ENCODE measurements around the gene MYRF. TPM values are rescaled to one million over a fixed set of nuclear protein-coding genes. Genes with fewer than 3 reads are reported as not detected.

The MYRF gene
- total RNA-seq, 1 donor from 2014 or later: 1.9 TPM

- Histone ChIP-seq H3K27ac (no peak overlapping the region), H3K79me2 (ENCODE audit: low read depth) (no peaks in the 10 kb centered on the region), H3K4me1 (peaks cover 27% of the 10 kb centered on the region), H4K20me1 (ENCODE audit: low read depth) (no peaks in the 10 kb centered on the region), H3K9ac (no peak overlapping the region), H3K4me3 (no peak overlapping the region), H3F3A (ENCODE audit: low read depth) (peaks cover 10% of the 10 kb centered on the region), H3K4me2 (no peak overlapping the region), H3K27me3 (no peaks in the 10 kb centered on the region), H3K36me3 (no peaks in the 10 kb centered on the region), H3K9me3 (ENCODE audit: low read depth) (no peaks in the 10 kb centered on the region), H2AFZ (replicated peaks) (no peak overlapping the region)
- H3K27me3 Mint-ChIP-seq (ENCODE audit: insufficient read depth, low read depth): peaks cover 4% of the 10 kb centered on the region
- peaks cover 2% of the 10 kb centered on the region for H3K36me3 Mint-ChIP-seq
- H3K4me3 Mint-ChIP-seq: no peak overlapping the region
- no peak for DNase-seq (ENCODE audit: low spot score)
- TF ChIP-seq CTCF (IDR thresholded peaks at IDR 0.05) (no peak), EZH2phosphoT487 (IDR thresholded peaks at IDR 0.05) (no peak), EZH2 (IDR thresholded peaks at IDR 0.05) (no peak)
- no peak overlapping the region for H3K27ac Mint-ChIP-seq
- H3K9me3 Mint-ChIP-seq: no peaks in the 10 kb centered on the region
- peaks cover 35% of the 10 kb centered on the region for H3K4me1 Mint-ChIP-seq
These were observed 31.8 kb upstream of the MYRF start for GRCh38 chr11:61720597-61720996.

DNA sequence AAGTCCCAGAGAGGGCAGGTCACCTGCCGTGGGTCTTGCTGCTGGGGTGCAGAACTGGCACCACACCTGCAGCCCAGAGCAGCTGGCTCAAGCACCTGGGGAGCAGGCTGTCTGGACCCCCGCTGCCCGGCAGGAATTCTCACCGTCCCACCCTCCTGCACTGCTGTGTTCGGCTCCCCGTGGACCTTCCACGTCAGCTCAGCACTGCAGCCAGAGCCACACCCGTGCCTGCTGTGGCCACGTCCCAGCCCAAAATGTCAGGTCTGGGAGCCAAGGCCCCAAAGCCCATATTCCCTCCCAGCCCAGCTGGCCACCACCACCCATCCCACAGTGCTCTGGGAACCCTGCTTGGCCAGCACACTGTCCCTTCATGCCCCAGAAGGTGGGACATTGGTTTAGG, 28.0 kb upstream of the MYRF start:
- Histone ChIP-seq H3K27me3 (no peaks in the 10 kb centered on the region), H3F3A (ENCODE audit: low read depth) (no peaks in the 10 kb centered on the region), H2AFZ (replicated peaks) (no peak overlapping the region), H3K9ac (no peak overlapping the region), H3K4me1 (peaks cover under 1% of the 10 kb centered on the region), H3K4me3 (no peak overlapping the region), H3K4me2 (no peak overlapping the region), H3K79me2 (ENCODE audit: low read depth) (no peaks in the 10 kb centered on the region), H3K9me3 (ENCODE audit: low read depth) (no peaks in the 10 kb centered on the region), H3K27ac (no peak overlapping the region), H4K20me1 (ENCODE audit: low read depth) (no peaks in the 10 kb centered on the region), H3K36me3 (no peaks in the 10 kb centered on the region)
- peaks cover 5% of the 10 kb centered on the region for H3K36me3 Mint-ChIP-seq
- H3K27ac Mint-ChIP-seq: no peak overlapping the region
- peaks cover 4% of the 10 kb centered on the region for H3K27me3 Mint-ChIP-seq (ENCODE audit: insufficient read depth, low read depth)
- H3K4me1 Mint-ChIP-seq: peaks cover 7% of the 10 kb centered on the region
- DNase-seq (ENCODE audit: low spot score): no peak
- no peak for TF ChIP-seq CTCF (IDR thresholded peaks at IDR 0.05)
- TF ChIP-seq EZH2phosphoT487 (IDR thresholded peaks at IDR 0.05): no peak
- no peaks in the 10 kb centered on the region for H3K9me3 Mint-ChIP-seq
- H3K4me3 Mint-ChIP-seq: no peak overlapping the region

DNA sequence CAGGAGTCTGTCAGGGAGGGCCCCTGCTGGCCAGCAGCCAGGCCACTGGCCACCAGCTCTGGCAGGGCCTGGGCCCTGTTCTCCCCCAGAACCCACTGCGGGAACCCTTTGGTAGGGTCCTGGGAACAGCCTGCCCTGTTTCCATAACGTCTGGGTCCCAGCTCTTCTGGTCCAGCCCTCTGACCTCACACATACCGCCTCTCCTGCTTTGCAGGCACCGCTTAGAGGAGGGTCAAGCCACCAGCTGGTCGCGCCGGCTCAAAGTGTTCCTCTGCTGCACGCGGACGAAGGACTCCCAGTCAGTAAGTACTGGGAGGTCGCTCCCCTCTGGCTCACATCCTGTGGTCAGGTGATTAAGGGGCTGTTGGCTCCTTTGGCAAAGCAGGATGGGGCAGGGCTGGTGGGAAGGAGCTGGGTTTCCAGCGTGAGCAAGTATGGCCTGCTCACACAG, 26.6 kb upstream of the MYRF start:
- no peaks in the 10 kb centered on the region for H3K9me3 Mint-ChIP-seq
- no peaks in the 10 kb centered on the region for H3K36me3 ChIP-seq
- H3K27me3 Mint-ChIP-seq (ENCODE audit: insufficient read depth, low read depth): peaks cover 4% of the 10 kb centered on the region
- no peaks in the 10 kb centered on the region for H3K4me1 ChIP-seq
- no peaks in the 10 kb centered on the region for H3K27me3 ChIP-seq
- no peaks in the 10 kb centered on the region for H3K9me3 ChIP-seq (ENCODE audit: low read depth)
- H3K4me3 Mint-ChIP-seq: no peak overlapping the region
- no peak overlapping the region for H3K4me2 ChIP-seq
- peaks cover 5% of the 10 kb centered on the region for H3K36me3 Mint-ChIP-seq
- no peak overlapping the region for H3K27ac ChIP-seq
- TF ChIP-seq CTCF (IDR thresholded peaks at IDR 0.05) (no peak), EZH2phosphoT487 (IDR thresholded peaks at IDR 0.05) (no peak), EZH2 (IDR thresholded peaks at IDR 0.05) (no peak)
- no peak overlapping the region for H2AFZ ChIP-seq (replicated peaks)
- no peak for DNase-seq (ENCODE audit: low spot score)
- peaks cover 5% of the 10 kb centered on the region for H3K4me1 Mint-ChIP-seq
- no peak overlapping the region for H3K9ac ChIP-seq
- no peaks in the 10 kb centered on the region for H3K79me2 ChIP-seq (ENCODE audit: low read depth)
- H3F3A ChIP-seq (ENCODE audit: low read depth): no peaks in the 10 kb centered on the region
- H3K4me3 ChIP-seq: no peak overlapping the region
- no peaks in the 10 kb centered on the region for H4K20me1 ChIP-seq (ENCODE audit: low read depth)
- peak overlapping the region; percentile 53 for H3K27ac Mint-ChIP-seq

All from neural progenitor cell (in vitro differentiated cells).